Hematopoietic multipotent progenitor cell treated with erythropoietin and hydrocortisone succinate and interleukin-3 and kit ligand, for 4 days (in vitro differentiated cells): ENCODE results near the gene RUFY3.
"Not testable (repeated sequence)": the region's sequence is repeated elsewhere in the genome, so short reads cannot be mapped to it uniquely, and the experiment has no call there.

Experiments
- DNase-seq: peaks from one replicate; pipeline ENCODE4 v3.0.0-alpha.2; 2015

RUFY3 gene

DNA sequence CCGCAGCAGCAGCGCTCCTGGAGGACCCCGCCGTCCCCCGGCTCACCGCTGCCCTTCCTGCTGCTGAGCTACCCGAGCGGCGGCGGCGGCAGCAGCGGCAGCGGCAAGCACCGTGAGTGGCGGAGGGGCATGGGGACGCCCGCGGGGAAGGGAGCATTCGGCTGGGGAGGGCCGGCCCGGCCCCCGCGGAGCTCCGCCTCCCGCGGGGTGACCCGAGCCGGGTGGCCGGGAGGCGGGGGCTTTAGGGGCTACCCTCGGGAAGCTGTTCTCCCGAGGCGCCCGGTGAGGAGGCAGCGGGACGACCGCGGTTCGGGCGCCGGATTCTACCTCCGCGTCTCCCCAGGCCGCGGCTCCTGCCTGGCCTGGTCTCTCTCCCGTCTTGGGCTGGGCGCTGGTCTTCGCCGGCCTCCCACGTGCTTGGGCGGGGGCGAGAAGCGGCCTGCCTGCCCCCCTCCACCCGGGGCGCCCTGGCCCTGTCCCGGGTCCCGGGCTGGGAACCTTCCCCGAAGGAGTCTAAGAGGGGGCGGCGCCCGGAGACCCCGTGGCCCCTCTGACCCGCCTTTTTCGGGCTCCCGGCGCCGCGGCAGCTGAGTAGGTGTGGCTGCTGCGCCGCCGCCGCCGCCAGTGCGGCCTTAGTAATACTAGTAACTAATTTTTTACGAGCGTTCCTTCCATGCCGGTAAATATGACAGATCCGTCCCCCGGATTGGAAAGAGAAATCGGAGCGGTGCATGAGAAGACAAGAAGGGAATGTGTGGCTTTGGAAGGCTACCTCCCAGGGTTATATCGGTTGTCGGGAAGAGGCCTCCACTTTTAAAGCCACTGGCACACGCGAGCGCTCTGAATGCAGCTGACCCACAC is 16.4 kb upstream of the RUFY3 start:
- peak; percentile 88 for DNase-seq

DNA sequence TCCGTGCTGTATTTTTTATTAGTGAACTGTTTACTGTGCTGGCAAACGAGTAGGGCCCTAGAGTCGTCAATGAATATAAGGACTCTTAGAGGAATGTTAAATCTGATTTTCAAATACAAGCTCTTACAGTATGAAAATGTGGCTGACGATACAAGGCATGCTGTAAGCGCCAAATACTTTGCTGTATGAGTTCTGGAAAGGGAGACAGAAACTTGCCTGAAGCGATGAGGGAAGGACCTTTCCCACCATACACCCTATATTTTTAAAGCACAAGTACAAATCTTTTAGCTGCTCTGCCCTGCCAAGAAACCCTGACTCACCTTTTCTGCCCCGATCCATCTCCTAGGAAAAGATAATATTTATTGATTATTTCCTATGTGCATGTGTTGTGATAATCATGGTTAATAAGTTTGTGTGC is 15.7 kb upstream of the RUFY3 start:
- DNase-seq = no peak

GRCh38 chr4:70706516-70706915 is 15.2 kb upstream of the RUFY3 start:
- no peak for DNase-seq

- DNase-seq = no peak
These were observed 12.1 kb upstream of the RUFY3 start for GRCh38 chr4:70709611-70710205.

GRCh38 chr4:70711599-70711998 is 10.2 kb upstream of the RUFY3 start:
- DNase-seq = no peak

- no peak for DNase-seq
These were observed 9.6 kb upstream of the RUFY3 start for GRCh38 chr4:70712150-70712549.

GRCh38 chr4:70712604-70713452 is 8.9 kb upstream of the RUFY3 start:
- DNase-seq = no peak

GRCh38 chr4:70713453-70714078 is 8.2 kb upstream of the RUFY3 start:
- DNase-seq = peak; percentile 25

DNA sequence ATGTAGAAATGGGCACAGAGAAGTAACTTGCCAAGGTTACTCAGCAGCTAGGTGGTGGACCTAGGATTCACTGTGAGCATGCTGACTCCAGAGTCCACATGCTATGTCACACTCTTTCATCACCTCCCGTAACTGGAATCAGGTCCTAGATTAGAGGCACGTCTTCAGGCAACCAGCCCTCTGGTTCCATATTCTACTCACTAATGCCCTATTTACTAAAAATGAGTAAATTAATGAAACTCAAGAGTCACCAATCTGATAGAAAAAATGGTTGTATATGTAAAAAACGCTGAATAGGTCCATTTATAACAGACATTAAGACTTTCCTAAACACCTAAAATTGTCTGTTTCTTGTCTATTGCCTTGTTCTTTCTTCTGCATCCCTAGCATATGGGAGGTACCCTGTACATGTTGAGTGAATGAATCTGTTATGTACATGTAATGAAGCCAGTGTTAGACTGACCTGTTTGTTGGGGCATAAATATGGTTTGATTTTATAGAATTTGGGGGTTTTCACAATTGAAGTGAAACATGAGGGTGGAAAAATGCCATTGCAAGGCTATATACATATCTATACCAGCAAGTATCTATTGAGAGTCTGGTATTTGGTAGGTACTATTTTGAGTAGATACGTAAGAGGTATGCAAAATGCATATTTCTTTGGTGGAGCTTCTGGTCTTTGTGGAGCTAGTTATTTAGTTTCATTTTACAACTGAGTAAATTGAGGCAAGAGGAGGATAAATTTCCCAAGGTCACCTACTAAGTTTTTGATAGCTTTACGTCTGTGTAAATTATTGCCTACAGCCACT is 7.5 kb upstream of the RUFY3 start:
- DNase-seq = no peak

DNA sequence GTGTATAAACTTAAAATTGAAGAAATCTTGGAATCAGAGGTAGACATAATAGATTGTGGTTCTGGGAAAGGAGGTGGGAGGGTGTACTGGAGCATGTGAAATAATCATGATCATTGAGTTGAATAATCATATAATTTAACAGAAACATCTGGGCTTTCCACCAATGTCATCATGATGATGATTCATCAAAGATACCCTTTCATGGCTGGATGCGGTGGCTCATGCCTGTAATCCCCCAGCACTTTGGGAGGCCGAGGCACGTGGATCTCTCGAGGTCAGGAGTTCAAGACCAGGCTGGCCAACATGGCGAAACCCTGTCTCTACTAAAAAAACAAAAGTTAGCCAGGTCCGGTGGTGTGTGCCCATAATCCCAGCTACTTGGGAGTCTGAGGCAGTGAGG is 6.7 kb upstream of the RUFY3 start:
- no peak for DNase-seq

GRCh38 chr4:70718811-70719604 is 2.8 kb upstream of the RUFY3 start:
- DNase-seq = no peak

GRCh38 chr4:70722199-70722791 is 531 bp downstream of the RUFY3 start:
- DNase-seq = peak; percentile 43

- no peak for DNase-seq
These were observed 2.7 kb downstream of the RUFY3 start for GRCh38 chr4:70724463-70724862.

DNA sequence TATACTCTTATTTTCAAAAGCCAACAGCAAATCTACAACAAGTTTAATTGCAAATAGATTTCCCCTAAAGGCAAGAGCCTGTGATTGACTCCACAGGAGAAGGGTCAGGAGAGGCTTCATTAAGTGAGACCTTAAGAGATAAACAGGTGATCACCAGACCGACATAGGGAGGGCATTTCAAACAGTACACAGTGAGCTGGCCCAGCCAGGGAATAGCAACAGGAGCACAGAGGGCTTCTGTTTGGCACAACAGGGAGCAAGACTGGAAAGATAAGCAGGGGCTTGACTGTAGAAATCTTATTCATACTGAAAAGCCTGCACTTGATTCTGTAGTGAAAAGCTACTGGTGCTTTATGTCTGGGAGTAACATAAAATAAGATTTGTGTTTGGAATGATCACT is 3.9 kb downstream of the RUFY3 start:
- no peak for DNase-seq

- not testable (repeated sequence) for DNase-seq
These were observed 4.8 kb downstream of the RUFY3 start for GRCh38 chr4:70726515-70726914.

DNA sequence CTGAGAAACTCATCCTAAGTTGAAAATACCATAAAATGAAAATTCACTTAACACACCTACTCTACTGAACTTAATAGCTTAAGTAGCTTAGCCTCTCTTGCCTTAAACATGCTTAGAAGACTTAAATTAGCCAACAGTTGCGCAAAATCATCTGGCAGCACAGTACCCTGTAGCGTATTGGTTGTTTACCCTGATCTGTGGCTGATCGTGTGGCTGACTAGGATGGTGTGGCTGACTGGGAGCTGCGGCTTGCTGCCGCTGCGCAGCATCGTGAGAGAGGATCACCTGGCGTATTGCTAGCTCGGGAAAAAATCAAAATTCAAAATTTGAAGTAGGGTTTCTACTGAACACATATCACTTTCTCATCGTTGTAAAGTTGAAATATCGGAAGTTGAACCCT is 6.3 kb downstream of the RUFY3 start:
- DNase-seq = no peak

DNA sequence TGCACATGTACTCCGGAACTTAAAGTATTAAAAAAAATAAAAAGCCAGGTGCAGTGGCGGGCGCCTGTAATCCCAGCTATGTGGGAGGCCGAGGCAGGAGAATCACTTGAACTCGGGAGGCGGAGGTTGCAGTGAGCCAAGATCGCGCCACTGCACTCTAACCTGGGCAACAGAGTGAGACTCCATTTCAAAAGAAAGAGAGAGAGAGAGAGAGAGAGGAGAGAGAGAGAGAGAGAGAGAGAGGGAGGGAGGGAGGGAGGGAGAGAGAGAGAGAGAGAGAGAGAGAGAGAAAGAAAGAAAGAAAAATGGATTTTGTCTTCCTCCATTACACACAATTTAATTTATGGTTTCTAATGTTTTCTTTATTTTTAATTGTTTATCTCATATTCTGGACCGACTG is 11.1 kb downstream of the RUFY3 start:
- DNase-seq = not testable (repeated sequence)

DNA sequence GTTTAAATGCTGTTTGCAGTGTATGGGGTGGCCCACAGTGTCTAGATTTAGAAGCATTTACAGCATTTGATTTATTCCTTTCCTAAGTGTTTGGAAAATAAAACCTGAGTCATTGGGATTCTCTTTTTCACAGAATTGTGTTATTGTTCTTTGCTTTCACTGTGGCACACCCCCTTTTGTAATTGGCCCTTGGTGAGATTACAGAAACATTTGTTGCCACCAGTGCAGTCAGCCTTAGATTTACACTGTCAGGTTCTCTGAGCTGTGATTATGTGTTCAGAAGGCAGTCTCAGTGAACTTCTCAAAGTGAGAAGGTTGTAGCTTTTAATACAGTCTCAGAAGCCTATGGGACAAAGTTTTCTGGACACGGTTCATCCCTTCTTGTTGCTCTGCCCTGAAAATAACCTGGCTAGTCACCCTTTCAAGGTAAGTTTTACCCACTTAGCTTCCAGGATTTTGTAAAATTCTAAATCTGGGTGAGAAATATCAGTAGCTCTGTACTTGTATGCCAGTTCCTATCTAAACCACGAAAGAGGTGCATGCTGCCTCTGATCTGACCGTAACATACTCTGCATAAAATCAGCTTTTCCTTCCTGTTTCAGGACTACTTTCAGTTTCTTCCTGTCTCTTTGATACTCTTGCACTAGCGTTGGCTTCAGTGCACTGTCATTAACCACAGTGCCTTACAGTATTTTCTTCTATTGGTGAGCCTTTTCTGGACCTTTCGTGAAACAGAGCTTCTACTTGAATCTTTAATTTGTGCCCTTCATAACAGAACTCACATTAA is 12.6 kb downstream of the RUFY3 start:
- peak; percentile 87 for DNase-seq

DNA sequence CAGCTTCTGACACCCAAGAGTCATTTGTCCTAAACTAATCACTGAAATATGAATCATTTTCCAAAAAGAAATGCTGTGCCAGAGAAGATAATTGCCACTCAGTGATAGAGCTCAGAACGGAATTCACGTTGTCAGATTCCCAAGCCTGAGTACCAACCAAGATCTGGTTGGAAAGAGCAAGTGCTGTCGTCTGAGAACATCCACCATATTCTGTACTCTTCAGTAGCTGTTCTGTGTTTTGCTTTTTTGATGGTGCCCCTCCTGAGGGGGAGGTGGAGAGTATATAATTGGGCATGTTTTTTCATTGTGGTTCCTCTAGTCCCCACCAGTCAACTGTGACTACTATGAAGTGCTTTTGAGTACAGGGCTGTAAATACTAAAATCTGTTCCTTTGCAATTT is 13.2 kb downstream of the RUFY3 start:
- peak; percentile 52 for DNase-seq

GRCh38 chr4:70735915-70736314 is 14.2 kb downstream of the RUFY3 start:
- peak; percentile 87 for DNase-seq
